GM23248 (cell line): ENCODE data around the gene SNAPC4.

Experiments
- EZH2 ChIP-seq: fragments of 200-600 bp; sonication (generic); IDR thresholded peaks from 2 replicates; pipeline ENCODE4 v1.6.1; 2018; ENCODE audit warnings: antibody characterized with exemption, mild to moderate bottlenecking; ENCODE audit not compliant: insufficient read depth, poor library complexity, severe bottlenecking
- EZH2phosphoT487 ChIP-seq: fragments of 200-600 bp; sonication (generic); IDR thresholded peaks from 2 replicates; pipeline ENCODE4 v1.6.1; 2018; ENCODE audit warnings: antibody characterized with exemption, moderate library complexity, mild to moderate bottlenecking, low read depth; ENCODE audit not compliant: insufficient read depth

DNA sequence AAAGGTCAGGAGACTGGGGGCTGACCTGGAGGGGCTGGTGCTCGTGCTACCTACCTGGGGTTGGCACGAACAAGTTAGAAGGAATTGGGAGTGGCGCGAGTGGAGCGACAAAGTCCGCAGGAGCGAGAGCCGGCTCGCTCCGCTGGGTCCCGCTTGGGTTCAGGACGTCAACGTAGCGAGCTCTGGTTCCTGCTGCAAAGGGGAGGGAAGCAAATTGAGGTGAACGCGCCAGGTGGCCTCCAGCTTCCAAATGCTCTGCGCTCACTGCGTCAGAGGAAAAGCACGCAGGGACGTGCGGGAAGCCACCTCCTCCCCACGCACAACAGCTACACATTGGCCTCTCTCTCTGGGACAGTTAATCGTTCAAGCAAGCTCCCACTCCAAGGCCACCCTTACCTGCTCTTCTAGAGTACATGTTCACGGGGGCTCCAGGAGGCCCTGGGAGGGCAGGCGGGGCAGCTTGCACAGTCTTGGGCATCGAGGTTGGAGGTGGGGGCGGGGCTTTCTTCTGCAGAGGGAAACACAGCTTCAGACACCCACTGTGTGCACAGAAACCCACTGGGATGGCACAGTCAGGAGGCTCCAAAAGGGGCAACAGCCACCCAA is 47.3 kb upstream of the SNAPC4 start:
- TF ChIP-seq EZH2 (no peak), EZH2phosphoT487 (no peak)
